ENCODE measurements around the gene ADAMTS16. TPM values are rescaled to one million over a fixed set of nuclear protein-coding genes. Genes with fewer than 3 reads are reported as not detected.

The ADAMTS16 gene
- total and polyA plus RNA-seq, 8 donors: 0.42 to 3.5 (median 2.2) TPM

GRCh38 chr5:5342784-5343183, 202.7 kb downstream of the ADAMTS16 start:
- DNase-seq (no peak), ATAC-seq (peak in 1 of 4 donors; percentile 17), FAIRE-seq (no peak)
- no peaks in the 10 kb centered on the region for H3K4me1 ChIP-seq
- H3K27me3 ChIP-seq: no peaks in the 10 kb centered on the region
- no peak for TF ChIP-seq CTCF (IDR thresholded peaks at IDR 0.05)
- intact Hi-C loops (cut with DNase I): no loop called here
- no peak overlapping the region for H3K27ac ChIP-seq
- no peaks in the 10 kb centered on the region for H3K9me3 ChIP-seq
- no peaks in the 10 kb centered on the region for H3K36me3 ChIP-seq
- no peak overlapping the region for H3K4me3 ChIP-seq

GRCh38 chr5:5343568-5343967, 203.4 kb downstream of the ADAMTS16 start:
- Histone ChIP-seq H3K27ac (no peak overlapping the region), H3K36me3 (no peaks in the 10 kb centered on the region), H3K4me1 (no peaks in the 10 kb centered on the region), H3K27me3 (no peaks in the 10 kb centered on the region), H3K4me3 (no peak overlapping the region), H3K9me3 (no peaks in the 10 kb centered on the region)
- DNase-seq (no peak), ATAC-seq (no peak), FAIRE-seq (no peak)
- no peak for TF ChIP-seq CTCF (IDR thresholded peaks at IDR 0.05)
- WGBS, 2 donors: 80 to 89% methylated on average over 6 of the region's 6 CpGs
- intact Hi-C loops (cut with DNase I): no loop called here

DNA sequence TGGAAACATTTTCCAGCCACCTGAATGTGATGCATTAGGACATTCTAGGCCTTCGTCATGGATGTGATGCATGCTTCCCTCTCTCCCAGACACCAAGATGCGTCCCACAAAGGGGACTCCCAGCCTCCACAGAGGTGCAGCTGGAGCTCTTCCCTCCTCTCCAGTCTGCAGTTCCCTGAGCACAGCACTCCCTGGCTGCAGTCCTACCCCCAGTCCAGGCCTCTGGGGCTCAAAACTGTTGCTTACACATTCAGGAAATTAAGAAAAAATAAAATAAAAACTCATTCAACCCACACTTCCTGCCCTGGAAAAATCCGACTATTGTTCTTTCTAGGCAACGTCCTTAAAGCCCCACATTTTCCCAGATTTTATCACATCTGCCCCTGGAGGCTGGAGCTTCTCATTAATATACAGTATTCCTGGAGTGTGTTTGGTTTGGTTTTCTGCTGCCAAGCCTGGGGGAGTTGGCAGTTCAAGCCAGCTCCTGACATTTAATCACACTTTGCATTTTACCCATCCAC, 204.0 kb downstream of the ADAMTS16 start:
- H3K4me1 ChIP-seq: no peaks in the 10 kb centered on the region
- no peak overlapping the region for H3K27ac ChIP-seq
- WGBS, 2 donors: 58 to 64% methylated on average over 4 of the region's 4 CpGs
- no peak overlapping the region for H3K4me3 ChIP-seq
- no peaks in the 10 kb centered on the region for H3K9me3 ChIP-seq
- no peaks in the 10 kb centered on the region for H3K27me3 ChIP-seq
- ATAC-seq (no peak), DNase-seq (no peak), FAIRE-seq (no peak)
- H3K36me3 ChIP-seq: no peaks in the 10 kb centered on the region
- no peak for TF ChIP-seq CTCF (IDR thresholded peaks at IDR 0.05)
- intact Hi-C loops (cut with DNase I): no loop called here

GRCh38 chr5:5344606-5345005, 204.5 kb downstream of the ADAMTS16 start:
- 61 to 63% methylated on average over 5 of the region's 5 CpGs for WGBS, 2 donors
- Histone ChIP-seq H3K27ac (no peak overlapping the region), H3K4me1 (no peaks in the 10 kb centered on the region), H3K36me3 (no peaks in the 10 kb centered on the region), H3K9me3 (no peaks in the 10 kb centered on the region), H3K27me3 (no peaks in the 10 kb centered on the region), H3K4me3 (no peak overlapping the region)
- intact Hi-C loops (cut with DNase I): no loop called here
- FAIRE-seq: no peak
- no peak for DNase-seq
- ATAC-seq: no peak
- no peak for TF ChIP-seq CTCF (IDR thresholded peaks at IDR 0.05)

DNA sequence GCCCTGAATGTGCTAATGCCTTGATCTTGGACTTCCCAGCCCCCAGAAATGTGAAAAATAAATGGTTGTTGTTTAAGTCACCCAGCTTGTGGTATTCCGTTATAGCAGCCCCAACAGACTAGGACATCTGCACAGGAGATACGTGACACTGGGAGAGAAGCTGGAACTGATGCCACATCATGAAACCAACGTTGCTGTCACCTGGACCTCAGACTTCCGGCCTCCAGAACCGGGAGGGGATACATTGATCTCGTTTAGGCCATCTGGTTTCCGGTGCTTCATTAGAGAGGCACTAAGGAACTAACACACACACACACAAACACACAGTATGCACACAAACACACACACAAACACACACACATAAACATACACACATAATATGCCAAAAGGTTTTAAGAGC, 207.3 kb downstream of the ADAMTS16 start:
- DNase-seq: no peak
- Histone ChIP-seq H3K9me3 (no peaks in the 10 kb centered on the region), H3K36me3 (no peaks in the 10 kb centered on the region), H3K4me1 (no peaks in the 10 kb centered on the region), H3K27ac (no peak overlapping the region), H3K4me3 (no peak overlapping the region), H3K27me3 (no peaks in the 10 kb centered on the region)
- no peak for FAIRE-seq
- TF ChIP-seq CTCF (IDR thresholded peaks at IDR 0.05): no peak
- intact Hi-C loops (cut with DNase I): no loop called here
- ATAC-seq: no peak
- WGBS, 2 donors: 84 to 87% methylated on average over 7 of the region's 7 CpGs
